Epithelial cell of proximal tubule (primary cell): ENCODE data around the gene MYOM3. TPM values are rescaled to one million over a fixed set of nuclear protein-coding genes. Genes with fewer than 3 reads are reported as not detected.
A peak's percentile ranks its signal among the peaks of the same experiment; 100 is the strongest.

ENCODE experiments used
- DNase-seq: peaks from one replicate; pipeline ENCODE4 v3.0.0-alpha.2; 2011; ENCODE audit warnings: low read depth
- H3K4me3 ChIP-seq: 2 replicates; pipeline ENCODE4 v1.5.1; 2011; ENCODE audit warnings: low read depth, mild to moderate bottlenecking, low read length
- CTCF ChIP-seq: conservative IDR thresholded peaks from 2 replicates; pipeline ENCODE4 v1.5.1; 2012; ENCODE audit warnings: low read depth, mild to moderate bottlenecking, low read length
- total RNA-seq: library from RNA; depleted of rRNA; stranded (reverse); fragments of >200 nt; gene quantifications from 2 replicates; pipeline ENCODE4 v1.2.3, GENCODE V29; 2015

Gene MYOM3
- 1.7 and 2.2 TPM in 2 replicates for total RNA-seq

DNA sequence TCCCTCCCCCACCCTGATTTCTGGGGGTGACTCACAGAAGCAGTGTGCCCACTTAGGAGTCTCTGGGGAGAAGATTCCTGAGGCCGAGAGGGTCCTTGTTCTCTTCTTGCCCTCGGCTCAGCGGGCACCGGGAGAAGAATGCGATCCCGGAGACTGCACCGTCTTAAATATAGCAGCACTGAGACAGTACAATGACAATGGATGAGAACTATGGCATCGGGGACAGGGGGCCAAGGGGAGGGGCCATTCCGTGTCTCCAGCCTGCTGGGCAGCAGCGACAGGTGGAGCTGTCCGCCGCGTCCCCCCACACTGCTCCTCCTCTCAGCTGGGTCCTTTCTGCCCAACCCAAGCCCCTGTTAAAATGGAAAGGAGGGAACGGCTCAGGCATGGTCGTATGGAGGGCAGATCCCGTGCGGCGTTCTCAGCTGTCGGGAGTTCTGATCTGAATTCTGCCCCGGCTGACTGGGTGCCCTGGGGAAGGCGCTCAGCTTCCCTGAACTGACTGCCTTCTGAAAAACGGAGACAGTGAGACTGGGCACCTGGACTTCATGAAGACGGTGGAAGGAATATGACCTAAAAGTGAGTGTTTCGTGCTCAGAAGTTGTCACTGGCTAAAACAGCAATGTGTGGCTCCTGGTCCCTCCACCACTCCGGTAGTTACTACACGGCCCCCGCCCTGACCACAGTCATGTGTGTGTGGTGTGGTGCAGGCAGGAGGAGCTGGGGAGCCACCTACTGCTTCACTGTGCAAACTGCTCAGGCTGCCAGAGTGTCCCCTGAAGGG is at the start of gene MYOM3:
Gene MYOM3 (minus strand): TSS at position 140 of the 784 bp plus-strand sequence. CDS start 3,499 bp downstream, outside the sequence.
- peak within 1 kb of the TSS; percentile 58 for H3K4me3 ChIP-seq
- TF ChIP-seq CTCF: peak; percentile 81
- no peak for DNase-seq

DNA sequence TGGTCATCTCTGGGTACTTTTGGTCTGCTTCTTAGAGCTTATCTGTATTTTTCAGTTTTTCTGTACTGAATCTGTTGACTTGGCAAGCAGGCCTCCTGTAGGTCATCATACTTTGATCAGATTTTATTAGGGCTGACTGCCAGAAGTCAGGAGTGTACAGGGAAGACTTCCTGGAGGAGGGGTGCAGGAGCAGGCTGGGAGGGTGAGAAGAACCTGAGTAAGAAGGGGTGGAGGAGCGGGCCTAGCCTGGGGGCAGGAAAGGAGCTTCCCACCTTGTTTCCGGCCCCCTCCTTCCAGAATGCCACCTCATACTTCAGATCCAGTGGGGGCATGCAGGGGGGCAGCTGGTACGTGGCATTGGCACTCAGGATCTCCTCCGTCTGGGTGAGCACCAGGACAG is 49.3 kb upstream of the MYOM3 start:
- TF ChIP-seq CTCF: no peak
- H3K4me3 ChIP-seq: no peak overlapping the region
- no peak for DNase-seq

DNA sequence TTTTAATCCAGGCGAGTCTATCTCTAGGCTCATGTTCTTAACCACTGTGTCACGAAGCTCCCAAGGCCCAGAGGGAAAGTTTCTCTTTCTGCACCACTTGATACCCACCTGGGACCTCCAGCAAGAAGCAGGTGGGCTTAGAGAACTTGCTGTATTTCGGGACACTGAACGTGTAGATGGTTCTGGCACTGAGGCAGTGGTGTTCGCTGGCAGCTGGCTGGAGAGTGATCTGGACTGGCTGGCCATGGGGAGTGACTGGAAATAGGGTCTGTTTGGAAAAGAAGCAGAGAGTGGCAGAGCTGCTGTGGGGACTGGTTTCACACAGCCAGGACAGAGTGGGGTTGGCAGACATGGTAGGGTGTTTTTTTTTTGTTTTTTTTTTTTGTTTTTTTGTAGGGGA is 47.4 kb upstream of the MYOM3 start:
- no peak for DNase-seq
- no peak for TF ChIP-seq CTCF
- H3K4me3 ChIP-seq: no peak overlapping the region

DNA sequence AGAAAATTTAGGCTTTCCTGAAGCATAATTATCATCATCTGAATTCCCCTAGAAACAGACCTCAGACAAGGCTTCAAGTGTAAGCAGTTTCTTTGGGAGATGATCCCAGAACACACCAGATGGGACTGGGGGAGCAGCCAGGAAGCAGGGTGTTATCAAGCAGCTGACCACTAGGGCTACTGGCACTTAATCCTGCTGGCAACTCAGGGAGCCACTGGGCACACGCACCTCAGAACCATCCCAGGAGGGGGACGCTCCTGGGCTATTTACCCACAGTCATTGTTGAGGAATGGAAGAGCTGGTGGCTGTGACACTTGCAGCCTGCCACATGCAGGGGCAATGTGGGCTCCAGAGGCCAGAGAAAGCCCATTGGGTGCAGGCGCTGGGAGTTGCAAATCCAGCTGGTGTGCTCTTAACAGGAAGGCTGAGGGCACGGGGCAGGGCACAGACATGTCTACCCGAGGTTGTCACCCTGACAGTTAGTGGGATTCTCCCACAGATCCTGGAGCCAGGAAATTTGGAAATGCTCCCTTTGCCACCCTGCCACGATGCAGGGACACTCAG is 46.1 kb upstream of the MYOM3 start:
- DNase-seq: no peak
- no peak overlapping the region for H3K4me3 ChIP-seq
- peak; percentile 39 for TF ChIP-seq CTCF

DNA sequence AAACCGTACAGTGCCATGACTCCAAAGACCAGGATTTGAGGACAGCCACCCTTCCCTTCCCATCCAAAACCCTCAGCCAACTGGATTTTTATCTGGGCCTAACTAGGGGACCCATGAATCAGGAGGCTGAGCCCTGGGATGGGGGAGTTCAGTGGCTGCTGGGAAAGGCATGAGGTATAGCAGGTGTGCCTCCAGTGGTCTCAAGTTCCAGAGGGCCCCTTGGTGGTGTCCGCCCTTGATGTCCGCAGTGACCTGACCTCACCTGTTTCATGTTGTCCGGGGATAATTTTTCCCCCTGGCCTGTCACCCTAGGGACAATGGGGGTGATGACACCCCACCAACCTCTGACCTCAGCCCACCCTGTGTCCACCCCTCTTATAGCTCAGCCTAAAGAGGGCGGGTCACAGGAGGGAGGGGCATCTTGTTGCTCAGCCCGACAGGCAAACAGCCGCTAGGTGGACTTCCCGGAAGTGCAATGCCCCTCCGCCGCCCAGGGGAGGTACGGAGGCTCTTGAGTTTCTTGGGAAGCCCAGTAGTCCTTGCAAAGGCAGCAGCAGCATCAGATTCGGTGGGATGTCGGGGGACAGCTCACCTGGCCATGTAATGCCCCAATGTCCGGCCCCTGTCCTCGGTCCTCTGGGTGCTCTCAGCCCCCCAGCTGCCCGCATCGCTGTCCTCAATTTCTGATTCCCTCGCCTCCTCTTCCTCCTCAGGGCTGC is 44.8 kb upstream of the MYOM3 start:
- TF ChIP-seq CTCF: no peak
- DNase-seq: no peak
- H3K4me3 ChIP-seq: no peak overlapping the region

GRCh38 chr1:24155011-24155782 is 43.3 kb upstream of the MYOM3 start:
- no peak overlapping the region for H3K4me3 ChIP-seq
- TF ChIP-seq CTCF: peak; percentile 27
- DNase-seq: no peak
